RWPE2 (cell line): ENCODE data around the gene RNASE13.
A peak's percentile ranks its signal among the peaks of the same experiment; 100 is the strongest.

Experiments used
- ATAC-seq: fragments of 200-7000 bp; cut with Tn5 transposase; 3 replicates; pipeline ENCODE4 v1.9.1; 2021; ENCODE audit warnings: low read depth
- DNase-seq: peaks from one replicate; pipeline ENCODE4 v3.0.0-alpha.2; 2020; ENCODE audit warnings: low spot score
- H3K27ac ChIP-seq: fragments of 450-650 bp; 2 replicates; pipeline ENCODE4 v1.5.1; 2017; ENCODE audit warnings: mild to moderate bottlenecking; ENCODE audit not compliant: poor library complexity, severe bottlenecking
- H3K27me3 ChIP-seq: fragments of 250-450 bp; sonication (Bioruptor Pico); 2 replicates; pipeline ENCODE4 v1.5.1; 2021; ENCODE audit warnings: mild to moderate bottlenecking, moderate library complexity; ENCODE audit not compliant: insufficient read depth, poor library complexity, severe bottlenecking
- H3K36me3 ChIP-seq: fragments of 250-450 bp; sonication (Bioruptor Pico); 2 replicates; pipeline ENCODE4 v1.5.1; 2020; ENCODE audit warnings: low read depth, mild to moderate bottlenecking, moderate library complexity
- H3K4me1 ChIP-seq: fragments of 250-450 bp; sonication (Bioruptor Pico); 2 replicates; pipeline ENCODE4 v1.5.1; 2021; ENCODE audit warnings: mild to moderate bottlenecking, moderate library complexity; ENCODE audit not compliant: insufficient read depth, poor library complexity, severe bottlenecking
- H3K4me3 ChIP-seq: fragments of 250-450 bp; sonication (Bioruptor Pico); 2 replicates; pipeline ENCODE4 v1.5.1; 2021; ENCODE audit warnings: mild to moderate bottlenecking, moderate library complexity; ENCODE audit not compliant: severe bottlenecking
- H3K9me3 ChIP-seq: fragments of 250-450 bp; sonication (Bioruptor Pico); 2 replicates; pipeline ENCODE4 v1.5.1; 2021; ENCODE audit warnings: mild to moderate bottlenecking, moderate library complexity; ENCODE audit not compliant: severe bottlenecking
- TF ChIP-seq, protein P1 (sequence below): fragments of 450-650 bp; IDR thresholded peaks from one replicate; pipeline ENCODE4 v1.5.1; 2017; ENCODE audit warnings: mild to moderate bottlenecking, moderate library complexity; ENCODE audit not compliant: poor library complexity, severe bottlenecking

RNASE13 gene

DNA sequence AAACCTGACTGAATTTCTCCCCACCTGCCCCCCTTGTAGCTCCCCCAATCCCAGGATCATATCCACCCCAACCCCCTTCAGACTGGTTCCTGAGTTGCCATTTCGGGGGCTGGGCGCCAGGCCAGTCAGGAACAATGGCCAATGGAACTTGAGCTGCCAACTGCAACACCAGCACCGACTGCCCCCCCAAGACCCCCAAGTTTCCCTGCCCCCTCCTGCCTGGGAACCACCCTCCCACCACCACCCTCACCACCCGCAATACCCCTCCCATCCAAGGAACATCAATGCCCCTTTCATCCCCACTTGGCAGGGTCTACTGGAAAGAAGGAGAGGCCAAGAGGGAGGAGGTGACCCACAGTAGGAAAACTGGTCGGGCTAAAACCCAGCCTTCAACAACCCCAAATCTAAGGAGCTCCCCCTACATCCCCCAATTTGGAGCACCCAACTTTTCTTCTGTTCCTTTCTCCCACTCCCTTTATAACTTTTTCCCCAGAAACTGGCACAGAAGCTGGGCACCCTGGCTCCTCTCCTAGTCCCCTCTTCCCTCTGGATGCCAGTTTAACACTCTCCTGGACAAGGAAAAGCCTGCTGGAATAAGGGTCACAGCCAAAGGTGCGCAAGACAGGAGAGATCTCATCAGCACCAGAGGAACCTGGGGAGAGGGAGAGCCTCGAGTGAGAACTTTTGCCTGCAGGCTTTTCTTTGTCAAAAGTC, 8.2 kb downstream of the RNASE13 start:
- Histone ChIP-seq H3K4me1 (no peaks in the 10 kb centered on the region), H3K27me3 (no peaks in the 10 kb centered on the region), H3K36me3 (no peaks in the 10 kb centered on the region), H3K4me3 (no peak overlapping the region), H3K27ac (no peak overlapping the region), H3K9me3 (no peaks in the 10 kb centered on the region)
- ATAC-seq (no peak), DNase-seq (no peak)
- TF ChIP-seq, protein P1, sequence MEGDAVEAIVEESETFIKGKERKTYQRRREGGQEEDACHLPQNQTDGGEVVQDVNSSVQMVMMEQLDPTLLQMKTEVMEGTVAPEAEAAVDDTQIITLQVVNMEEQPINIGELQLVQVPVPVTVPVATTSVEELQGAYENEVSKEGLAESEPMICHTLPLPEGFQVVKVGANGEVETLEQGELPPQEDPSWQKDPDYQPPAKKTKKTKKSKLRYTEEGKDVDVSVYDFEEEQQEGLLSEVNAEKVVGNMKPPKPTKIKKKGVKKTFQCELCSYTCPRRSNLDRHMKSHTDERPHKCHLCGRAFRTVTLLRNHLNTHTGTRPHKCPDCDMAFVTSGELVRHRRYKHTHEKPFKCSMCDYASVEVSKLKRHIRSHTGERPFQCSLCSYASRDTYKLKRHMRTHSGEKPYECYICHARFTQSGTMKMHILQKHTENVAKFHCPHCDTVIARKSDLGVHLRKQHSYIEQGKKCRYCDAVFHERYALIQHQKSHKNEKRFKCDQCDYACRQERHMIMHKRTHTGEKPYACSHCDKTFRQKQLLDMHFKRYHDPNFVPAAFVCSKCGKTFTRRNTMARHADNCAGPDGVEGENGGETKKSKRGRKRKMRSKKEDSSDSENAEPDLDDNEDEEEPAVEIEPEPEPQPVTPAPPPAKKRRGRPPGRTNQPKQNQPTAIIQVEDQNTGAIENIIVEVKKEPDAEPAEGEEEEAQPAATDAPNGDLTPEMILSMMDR: no peak

DNA sequence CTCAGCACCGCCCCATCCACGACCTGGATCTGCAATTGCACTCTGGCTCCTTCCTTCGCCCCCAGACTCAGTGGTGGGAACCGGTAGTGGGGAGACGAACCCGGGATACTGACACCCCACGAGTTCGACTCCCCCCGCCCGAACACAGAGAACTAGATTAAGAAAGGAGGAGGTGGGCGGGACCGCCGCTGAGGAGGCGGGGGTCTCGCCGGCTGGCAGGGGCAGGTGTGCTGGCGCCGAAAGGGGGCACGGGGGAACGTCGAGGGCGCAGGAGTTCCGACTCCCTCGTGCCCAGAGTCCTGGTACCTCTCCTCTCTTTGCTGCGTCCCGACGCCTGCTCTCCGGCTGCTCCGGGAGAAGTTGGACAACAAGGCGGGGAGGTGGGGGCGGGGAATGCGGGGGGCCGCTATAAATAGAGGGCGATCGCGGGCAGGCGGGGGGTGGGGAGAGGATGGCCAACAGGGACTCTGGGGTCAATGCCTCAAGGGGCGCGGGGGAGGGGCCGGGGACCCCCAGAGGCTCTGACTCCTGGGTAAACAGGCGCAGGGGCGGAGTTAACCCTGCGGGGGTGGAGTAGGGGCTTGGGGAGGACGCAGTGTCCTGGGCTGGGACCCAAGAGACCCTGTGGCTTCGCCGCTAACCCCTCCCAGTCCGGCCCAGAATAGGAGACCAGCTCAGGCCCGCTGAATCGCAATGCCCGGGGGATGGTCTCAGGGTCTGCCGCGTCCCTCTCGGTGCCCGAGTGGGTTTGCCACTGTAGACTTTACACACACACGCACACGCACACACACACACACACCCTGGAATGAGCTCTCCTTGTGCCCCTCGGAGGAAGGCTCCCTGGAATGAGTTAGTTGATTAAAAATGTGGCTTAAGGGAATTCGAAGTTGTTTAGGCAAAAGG, 9.0 kb downstream of the RNASE13 start:
- no peaks in the 10 kb centered on the region for H3K36me3 ChIP-seq
- no peak for DNase-seq
- no peaks in the 10 kb centered on the region for H3K9me3 ChIP-seq
- TF ChIP-seq, protein P1: no peak
- H3K27ac ChIP-seq: no peak overlapping the region
- peak overlapping the region; percentile 47 for H3K4me3 ChIP-seq
- no peak for ATAC-seq
- H3K27me3 ChIP-seq: no peaks in the 10 kb centered on the region
- H3K4me1 ChIP-seq: no peaks in the 10 kb centered on the region

DNA sequence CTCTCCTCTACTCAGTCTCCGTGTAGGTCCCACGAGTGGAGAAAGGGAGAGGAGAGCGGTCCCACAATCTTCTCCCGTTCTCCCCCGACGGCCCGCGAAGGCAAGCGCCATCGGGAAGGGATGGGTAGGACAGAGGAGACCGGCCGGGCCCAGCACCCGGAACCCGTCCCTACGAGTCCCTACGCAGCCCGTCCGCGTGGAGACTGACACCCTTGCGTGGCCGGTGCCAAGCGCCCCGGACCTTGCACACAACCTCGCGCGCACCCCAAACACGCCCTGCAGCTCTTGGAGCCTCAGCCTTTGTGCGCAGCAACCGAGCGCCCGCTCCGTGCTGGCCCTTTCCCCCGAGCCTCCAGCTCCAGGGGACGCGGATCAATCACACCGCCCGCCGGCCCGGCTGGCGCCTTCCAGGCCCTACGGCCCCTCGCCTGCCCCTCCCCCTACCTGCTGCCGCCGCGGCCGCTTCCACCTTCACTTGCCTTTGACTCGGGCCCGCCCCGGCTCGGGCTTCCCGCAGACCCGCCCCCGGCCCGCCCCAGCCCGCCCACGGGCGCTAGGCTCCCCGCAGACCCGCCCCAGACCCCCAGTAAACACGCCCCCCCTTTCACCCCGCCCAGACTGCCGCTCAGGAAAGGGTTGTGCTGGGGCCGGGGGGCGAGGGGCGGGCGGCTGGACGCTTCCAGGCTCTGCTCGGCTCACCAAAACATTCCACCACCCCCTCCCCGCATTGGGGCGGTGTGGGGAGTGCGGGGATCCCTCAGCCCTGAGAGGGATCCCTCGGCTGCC, 9.8 kb downstream of the RNASE13 start, which contains the start of gene NDRG2:
NDRG2 (minus strand) TSS at position 477 of the 786 bp plus-strand sequence. CDS start 1,746 bp downstream, outside the sequence.
- ATAC-seq (peak; percentile 72), DNase-seq (peak; percentile 78)
- Histone ChIP-seq H3K4me3 (peak within 1 kb of the TSS; percentile 47), H3K27me3 (no peaks in the 10 kb centered on the region), H3K36me3 (no peaks in the 10 kb centered on the region), H3K4me1 (no peaks in the 10 kb centered on the region), H3K9me3 (no peaks in the 10 kb centered on the region), H3K27ac (no peak within 1 kb of the TSS)
- TF ChIP-seq, protein P1: no peak

DNA sequence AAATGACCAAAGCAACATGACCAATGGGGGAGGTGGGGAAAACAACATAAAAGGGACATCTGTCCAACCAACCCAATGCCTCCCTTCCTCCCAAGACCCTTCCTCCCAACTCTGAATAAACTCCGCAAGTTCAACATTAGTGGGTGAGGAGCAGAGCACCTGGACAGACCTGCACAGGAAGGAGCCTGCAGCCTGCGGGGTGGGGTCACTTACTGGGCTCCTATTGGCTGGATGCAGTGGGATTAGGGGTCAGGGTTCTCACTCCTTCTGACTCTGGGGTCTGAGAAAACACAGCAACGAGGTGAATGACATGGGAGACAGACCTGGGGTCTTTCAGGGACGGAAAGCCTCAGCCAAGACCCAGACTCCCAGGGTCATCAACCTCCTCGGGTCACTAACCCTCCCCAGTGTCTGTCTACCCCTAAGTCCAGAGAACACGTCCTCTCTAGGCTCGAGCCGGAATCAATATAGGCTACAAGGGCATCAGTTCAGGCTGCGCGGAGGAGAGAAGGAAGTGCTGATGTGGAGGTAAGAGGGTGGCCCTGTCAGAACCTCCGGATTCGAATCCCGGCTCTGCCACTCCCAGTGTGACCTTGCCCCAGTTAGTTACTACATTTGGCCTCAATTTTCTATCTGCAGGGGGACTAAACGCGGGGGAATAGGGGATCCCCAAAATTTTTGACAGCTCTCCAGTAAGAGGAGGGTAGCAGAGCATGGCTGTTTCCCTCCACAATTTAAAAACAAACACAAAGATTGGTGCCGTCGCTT, 10.6 kb downstream of the RNASE13 start:
- no peak for DNase-seq

More for the DNA sequence above, 10.6 kb downstream of the RNASE13 start:
- no peak overlapping the region for H3K27ac ChIP-seq
- TF ChIP-seq, protein P1: no peak
- H3K4me3 ChIP-seq: peak overlapping the region; percentile 47
- H3K4me1 ChIP-seq: no peaks in the 10 kb centered on the region
- no peaks in the 10 kb centered on the region for H3K27me3 ChIP-seq
- no peaks in the 10 kb centered on the region for H3K36me3 ChIP-seq
- H3K9me3 ChIP-seq: no peaks in the 10 kb centered on the region
- no peak for ATAC-seq
